ENCODE measurements around the gene HINT2.

HINT2 gene

DNA sequence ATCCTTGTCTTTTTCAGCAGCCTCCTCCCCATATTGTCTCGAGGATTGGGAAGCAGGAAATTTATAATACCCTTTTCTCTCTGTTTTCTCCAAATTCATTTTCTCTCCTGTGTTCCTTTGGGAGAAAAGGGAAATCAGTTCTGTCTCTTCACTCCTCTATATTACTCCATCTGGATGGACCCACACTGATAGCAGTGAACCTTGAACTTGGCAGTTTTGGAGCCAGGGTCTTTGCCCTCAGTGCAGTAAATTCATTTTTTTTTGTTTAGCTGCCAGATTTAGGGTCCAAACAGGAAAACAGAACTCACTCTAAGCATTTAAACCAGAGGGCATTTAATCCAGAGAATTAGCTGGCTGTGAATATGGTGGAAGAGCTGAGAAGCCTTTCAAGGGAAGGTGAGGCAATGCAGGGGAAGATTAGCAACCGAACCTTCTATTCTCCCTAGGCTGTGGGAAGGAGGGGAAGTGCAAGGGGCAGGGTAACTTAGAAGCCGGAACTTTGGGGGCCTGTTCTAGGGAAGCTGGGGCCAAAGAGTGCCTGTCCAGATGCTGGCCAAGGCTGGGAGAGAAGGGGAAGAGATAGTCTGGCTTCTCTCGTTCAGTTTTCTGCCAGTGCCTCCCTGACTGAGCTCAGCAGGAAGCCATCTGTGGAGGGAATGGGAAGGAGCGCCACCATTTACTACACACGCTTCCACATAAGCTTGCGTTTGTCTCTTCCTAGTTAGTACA, 39.8 kb downstream of the HINT2 start:
- DNase-seq: no peak

- no peak for DNase-seq
Observed at GRCh38 chr9:35771943-35772342, 42.9 kb downstream of the HINT2 start.

DNA sequence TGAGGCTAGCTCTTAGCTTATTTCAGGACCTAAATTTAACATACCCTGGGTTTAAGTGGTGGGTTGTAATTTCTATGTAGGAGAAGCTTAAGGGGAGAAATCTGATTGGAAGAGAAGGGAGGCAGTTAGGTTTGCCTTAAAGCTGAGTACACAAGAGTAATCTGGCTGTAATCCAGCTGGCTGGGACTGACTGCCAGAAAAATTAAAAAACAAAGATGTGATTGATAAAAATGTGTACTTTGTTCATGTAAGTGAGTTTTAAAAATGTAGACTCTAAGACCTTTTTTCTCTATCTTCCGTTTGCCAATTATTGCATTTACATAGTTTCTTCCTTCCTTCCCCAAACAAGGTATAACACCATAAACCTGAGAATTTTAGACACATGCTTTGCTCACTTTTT, 43.3 kb downstream of the HINT2 start:
- peak; percentile 77 for DNase-seq

DNA sequence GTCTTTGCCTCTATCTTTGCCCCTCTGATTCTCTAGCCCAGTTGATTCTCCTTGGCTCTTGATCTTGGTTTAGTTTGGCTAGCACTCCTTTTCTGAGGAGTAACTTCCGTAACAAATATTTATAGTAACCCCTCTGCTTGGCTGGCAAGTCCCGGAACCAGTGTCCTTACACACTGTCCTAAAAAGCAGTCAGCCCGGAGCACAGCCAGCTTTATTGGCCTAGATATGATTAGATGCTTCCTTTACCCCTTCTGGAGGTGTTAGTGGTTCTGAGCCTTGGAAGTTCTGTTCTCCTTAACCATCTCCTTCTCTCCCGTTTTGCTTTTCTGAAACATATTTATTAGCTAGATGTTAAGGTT, 43.8 kb downstream of the HINT2 start:
- no peak for DNase-seq

GRCh38 chr9:35769763-35770162, 45.1 kb downstream of the HINT2 start:
- no peak for DNase-seq

GRCh38 chr9:35767458-35767857, 47.4 kb downstream of the HINT2 start:
- DNase-seq: no peak

DNA sequence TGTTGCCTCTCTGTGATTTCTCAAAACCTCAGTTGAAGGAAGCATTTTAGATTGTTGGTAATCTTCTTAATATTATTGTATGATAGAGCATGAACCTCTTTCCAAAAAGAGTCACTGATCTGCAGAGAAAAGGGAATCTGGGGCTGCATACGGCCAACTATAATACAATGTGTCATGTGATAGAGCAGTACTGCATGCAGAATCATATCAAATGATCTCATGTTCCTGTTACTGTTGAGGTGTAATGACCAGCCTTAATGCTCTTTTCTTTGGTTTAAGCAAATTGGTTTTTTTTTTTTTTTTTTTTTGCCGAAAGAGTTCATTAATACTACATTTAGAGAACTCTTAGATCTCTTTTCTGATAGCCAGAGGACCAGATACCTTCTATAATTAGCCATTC, 47.8 kb downstream of the HINT2 start:
- no peak for DNase-seq

GRCh38 chr9:35763803-35764202, 51.0 kb downstream of the HINT2 start:
- no peak for DNase-seq

- no peak for DNase-seq
Observed at GRCh38 chr9:35763181-35763580, 51.7 kb downstream of the HINT2 start.
